K562 (cell line): ENCODE data around the gene APCDD1. TPM values are rescaled to one million over a fixed set of nuclear protein-coding genes. Genes with fewer than 3 reads are reported as not detected.

Experiments used
- ATAC-seq: fragments of 200-7000 bp; cut with Tn5 transposase; 3 replicates; pipeline ENCODE4 v1.9.1; 2020; ENCODE audit warnings: moderate library complexity
- BruUV-seq: library from RNA; stranded (reverse); fragments of 400-500 nt; replicated peaks from 2 replicates; lab custom pipeline; 2021; lab: Mats Ljungman, UMichigan
- CTCF ChIA-PET: fragments of 300-600 bp; formaldehyde crosslinking; extraction: SDS; loops from one replicate; lab custom pipeline; 2021; ENCODE audit warnings: low intra/inter-chr PET ratio; lab: Yijun Ruan, JAX
- POLR2A ChIA-PET: fragments of 300-600, 350-650 bp; sonication (Branson Sonifier 250); formaldehyde crosslinking; extraction: SDS; loops from one replicate; lab custom pipeline; 2021; ENCODE audit warnings: antibody characterized with exemption, inconsistent platforms; lab: Yijun Ruan, JAX
- DNase-seq, 4 experiments: peaks; one replicate each; pipeline versions ENCODE4 v3.0.0 to v3.0.0-alpha.2; 2011 to 2018; ENCODE audit warnings: low spot score in 3 of 4, mixed read lengths in 3 of 4; ENCODE audit errors: extremely low read depth in 1 of 4
- FAIRE-seq: peaks from 2 replicates; lab custom pipeline; 2011; peaks lifted over from hg19 to GRCh38; lab: Jason Lieb, UNC
- H2AFZ ChIP-seq: 2 replicates; pipeline ENCODE4 v1.6.0; 2011; ENCODE audit warnings: low read depth, low read length, control low read depth, inconsistent platforms
- H3K27ac ChIP-seq: fragments of 200-600 bp; 3 replicates; pipeline ENCODE4 v1.8.0; 2011; ENCODE audit warnings: low read depth, mild to moderate bottlenecking, control low read depth, inconsistent platforms, low read length, moderate library complexity, mixed read lengths; ENCODE audit errors: extremely low read depth
- H3K27me3 ChIP-seq, 2 experiments: fragments of 300-600 bp in 1 of 2; 2 replicates in 1 of 2; 3 replicates in 1 of 2; pipeline versions ENCODE4 v1.6.0 to v1.8.0; 2011; ENCODE audit warnings: inconsistent platforms in 2 of 2, low read length in 2 of 2, mild to moderate bottlenecking in 1 of 2, mixed read lengths in 1 of 2, moderate library complexity in 1 of 2; ENCODE audit not compliant: control insufficient read depth in 2 of 2, insufficient read depth in 2 of 2
- H3K36me3 ChIP-seq: fragments of 300-600 bp; 3 replicates; pipeline ENCODE4 v1.8.0; 2011; ENCODE audit warnings: mild to moderate bottlenecking, low read length, inconsistent platforms; ENCODE audit not compliant: control insufficient read depth, insufficient read depth
- H3K4me1 ChIP-seq, 2 experiments: fragments of 200-600 bp in 1 of 2; replicated peaks in 1 of 2; 2 replicates in 1 of 2; 3 replicates in 1 of 2; pipeline versions ENCODE4 v1.5.1 to v1.8.0; 2011; ENCODE audit warnings: inconsistent platforms in 2 of 2, low read length in 2 of 2, mild to moderate bottlenecking in 1 of 2, mixed read lengths in 1 of 2, moderate library complexity in 1 of 2; ENCODE audit not compliant: control insufficient read depth in 2 of 2, insufficient read depth in 2 of 2
- H3K4me2 ChIP-seq: 2 replicates; pipeline ENCODE4 v1.6.1; 2011; ENCODE audit warnings: low read length, control low read depth, inconsistent platforms, mixed read lengths; ENCODE audit not compliant: insufficient read depth
- H3K4me3 ChIP-seq: fragments of 200-600 bp; sonication (generic), shearing (Covaris generic); 2 replicates; pipeline ENCODE4 v1.5.1; 2016; ENCODE audit warnings: control low read depth, inconsistent platforms
- H3K79me2 ChIP-seq: fragments of 200-600 bp; 3 replicates; pipeline ENCODE4 v1.8.0; 2011; ENCODE audit warnings: low read length, inconsistent platforms; ENCODE audit not compliant: control insufficient read depth, insufficient read depth
- H3K9ac ChIP-seq, 2 experiments: 2 replicates each; pipeline versions ENCODE4 v1.6.0 to v1.6.1; 2011; ENCODE audit warnings: low read depth in 2 of 2, low read length in 2 of 2, control low read depth in 1 of 2, inconsistent platforms in 1 of 2, mild to moderate bottlenecking in 1 of 2, mixed read lengths in 1 of 2; ENCODE audit not compliant: insufficient read depth in 1 of 2
- H3K9me1 ChIP-seq: one replicate; pipeline ENCODE4 v1.6.0; 2011; ENCODE audit warnings: inconsistent platforms, mild to moderate bottlenecking, low read length, moderate library complexity; ENCODE audit not compliant: control insufficient read depth, insufficient read depth
- H3K9me3 ChIP-seq: replicated peaks from 2 replicates; pipeline ENCODE4 v1.5.1; 2011; ENCODE audit warnings: low read depth, low read length, inconsistent platforms; ENCODE audit not compliant: control insufficient read depth, insufficient read depth
- H4K20me1 ChIP-seq: replicated peaks from 2 replicates; pipeline ENCODE4 v1.6.1; 2011; ENCODE audit warnings: low read length, inconsistent platforms, mixed read lengths; ENCODE audit not compliant: control insufficient read depth, insufficient read depth
- BRF1 ChIP-seq: IDR thresholded peaks from 3 replicates; pipeline ENCODE4 v1.6.1; 2011; ENCODE audit warnings: borderline replicate concordance, mild to moderate bottlenecking; ENCODE audit not compliant: insufficient read length; ENCODE audit errors: extremely low read depth
- DACH1 ChIP-seq: fragments of 450-650 bp; IDR thresholded peaks from 2 replicates; pipeline ENCODE4 v1.6.1; 2018; ENCODE audit not compliant: partially characterized antibody
- FOXA1 ChIP-seq: fragments of 450-650 bp; IDR thresholded peaks from 2 replicates; pipeline ENCODE4 v1.6.1; 2016; ENCODE audit warnings: mild to moderate bottlenecking, borderline replicate concordance
- GATAD2B ChIP-seq: fragments of 450-650 bp; IDR thresholded peaks from 2 replicates; pipeline ENCODE4 v1.6.1; 2017; ENCODE audit warnings: mild to moderate bottlenecking, borderline replicate concordance
- HDGF ChIP-seq: fragments of 450-650 bp; IDR thresholded peaks from 2 replicates; pipeline ENCODE4 v1.6.1; 2016
- KLF16 ChIP-seq: IDR thresholded peaks from 2 replicates; pipeline ENCODE4 v1.6.1; 2016; ENCODE audit warnings: antibody characterized with exemption
- NFE2 ChIP-seq: IDR thresholded peaks from 2 replicates; pipeline ENCODE4 v1.6.1; 2014; ENCODE audit warnings: antibody characterized with exemption, low read depth
- PHF8 ChIP-seq: fragments of 200-600 bp; sonication (generic); IDR thresholded peaks from 2 replicates; pipeline ENCODE4 v1.6.1; 2012; ENCODE audit warnings: mixed run types, mild to moderate bottlenecking, inconsistent platforms, low read length, moderate library complexity, borderline replicate concordance
- POU5F1 ChIP-seq: fragments of 150-350 bp; IDR thresholded peaks from 2 replicates; pipeline ENCODE4 v1.6.1; 2014; ENCODE audit warnings: borderline replicate concordance, low read length, low read depth, mild to moderate bottlenecking; ENCODE audit not compliant: partially characterized antibody
- SIRT6 ChIP-seq: IDR thresholded peaks from one replicate; pipeline ENCODE4 v1.6.1; 2012; ENCODE audit warnings: low read depth, mild to moderate bottlenecking, control low read depth, inconsistent platforms, low read length, moderate library complexity
- SMARCA4 ChIP-seq: fragments of 450-650 bp; IDR thresholded peaks from 2 replicates; pipeline ENCODE4 v1.6.1; 2016
- TRIM24 ChIP-seq, 2 experiments: fragments of 450-650 bp; IDR thresholded peaks; 2 replicates each; pipeline ENCODE4 v1.6.1; 2016
- UBTF ChIP-seq, 2 experiments: IDR thresholded peaks; 2 replicates each; pipeline ENCODE4 v1.6.1; 2012; ENCODE audit warnings: improper control_type of control experiment in 2 of 2, low read depth in 2 of 2, low read length in 2 of 2, borderline replicate concordance in 1 of 2
- ZBTB17 ChIP-seq: fragments of 450-650 bp; formaldehyde crosslinking; IDR thresholded peaks from 2 replicates; pipeline ENCODE4 v1.4.0; 2020; ENCODE audit warnings: mild to moderate bottlenecking
- ZKSCAN1 ChIP-seq: fragments of 150-350 bp; IDR thresholded peaks from 2 replicates; pipeline ENCODE4 v1.6.1; 2016; ENCODE audit warnings: low read depth, low read length
- ZNF165 ChIP-seq: fragments of 250-450 bp; sonication (Bioruptor Pico); IDR thresholded peaks from 2 replicates; pipeline ENCODE4 v1.4.0; 2020; ENCODE audit warnings: borderline replicate concordance
- ZNF3 ChIP-seq: fragments of 250-450 bp; sonication (Bioruptor Pico); IDR thresholded peaks from 2 replicates; pipeline ENCODE4 v1.5.0; 2021; ENCODE audit warnings: mild to moderate bottlenecking, moderate library complexity
- ZNF551 ChIP-seq: fragments of 250-450 bp; sonication (Bioruptor Pico); IDR thresholded peaks from 2 replicates; pipeline ENCODE4 v1.5.0; 2021; ENCODE audit warnings: mild to moderate bottlenecking, moderate library complexity
- ZNF830 ChIP-seq: fragments of 250-450 bp; sonication (Bioruptor Pico); IDR thresholded peaks from 2 replicates; pipeline ENCODE4 v1.5.0; 2021; ENCODE audit warnings: mild to moderate bottlenecking
- WGBS: fragments of 100-300 bp; shearing (Covaris generic); methylation state at CpG from one replicate; pipeline ENCODE4 v1.1.6; 2016; ENCODE audit warnings: low coverage, mixed read lengths; ENCODE audit not compliant: insufficient coverage; ENCODE audit errors: missing lambda C conversion rate; 5-methylcytosine and 5-hydroxymethylcytosine counted together
- in situ Hi-C: fragments of 300-500 bp; cut with MboI; formaldehyde crosslinking; loops from 4 replicates; pipeline ENCODE4 v1.15.0; 2018; ENCODE audit warnings: inconsistent platforms, mixed read lengths
- intact Hi-C: fragments of 100-400 bp; cut with micrococcal nuclease; formaldehyde crosslinking; loops from 2 replicates; pipeline ENCODE4 v1.14.2; 2022
- polyA plus RNA-seq, 8 experiments: library from polyadenylated mRNA; depleted of rRNA in 4 of 8; stranded (reverse) in 5 of 8; unstranded in 3 of 8; fragments of >200 nt; fragmentation: Nextera tagmentation in 2 of 8; fragmentation: Illumina TruSeq in 1 of 8; extraction: Ambion mirVana in 2 of 8; extraction: Trizol in 1 of 8; gene quantifications; 2 replicates each; pipeline versions ENCODE4 v1.2.1 to v1.2.3, GENCODE V29; 2011 to 2014; ENCODE audit warnings: inconsistent platforms in 1 of 8, missing spikeins in 1 of 8
- total RNA-seq, 7 experiments: library from RNA; depleted of rRNA in 6 of 7; stranded (reverse); fragments of >200 nt in 6 of 7; fragmentation: Illumina TruSeq in 2 of 7; extraction: Trizol in 2 of 7; gene quantifications; 2 replicates each; pipeline versions ENCODE4 v1.2.1 to v1.2.3, GENCODE V29; 2011 to 2021; ENCODE audit warnings: low replicate concordance in 1 of 7
- TF ChIP-seq, protein P1 (sequence below), 2 experiments: fragments of 200-800 bp in 1 of 2; sonication (Bioruptor generic) in 1 of 2; sonication (generic) in 1 of 2; formaldehyde crosslinking in 1 of 2; IDR thresholded peaks in 1 of 2; conservative IDR thresholded peaks in 1 of 2; 2 replicates each; pipeline versions ENCODE4 v1.5.0 to v1.6.1; 2016 to 2020; ENCODE audit warnings: missing compliant biosample characterization in 1 of 2, missing genetic modification characterization in 1 of 2, missing genetic modification reagents in 1 of 2

Gene APCDD1
- total and polyA plus RNA-seq, 9 of the 15 experiments (the other 6 are each of a cell fraction or from before 2014, with no cell fraction given), result 0.07 TPM; not detected in 8

DNA sequence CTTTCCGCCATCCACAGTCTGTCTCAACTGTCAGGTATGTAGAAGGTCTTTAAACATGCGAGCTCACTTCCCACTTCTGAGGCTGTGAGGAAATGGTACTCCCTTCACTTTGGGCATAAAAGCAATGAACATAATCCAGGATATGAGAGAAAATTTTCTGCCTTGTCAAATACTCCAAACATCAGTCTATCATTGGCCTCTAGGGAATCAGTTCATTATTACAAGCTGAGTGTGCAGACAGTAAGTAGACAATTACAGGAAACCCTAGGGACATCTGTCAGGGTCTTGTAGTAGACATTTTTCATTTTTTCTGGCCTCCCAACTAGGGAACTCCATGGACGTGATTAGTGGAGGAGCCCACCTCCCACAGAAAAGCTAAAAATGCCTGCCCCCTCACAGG, 13.6 kb upstream of the APCDD1 start (continued):
- TF ChIP-seq BRF1 (no peak), TRIM24 (IDR thresholded peaks at IDR 0.05) (no peak), ZKSCAN1 (no peak), HDGF (no peak), DACH1 (no peak), NFE2 (no peak)

- peaks cover 21 to 34% of the 10 kb centered on the region in 2 experiments for H3K27me3 ChIP-seq
- in situ Hi-C loops (no loop called here), intact Hi-C loops (no loop called here)
- ChIA-PET POLR2A (interaction anchor here (0.5 to 1.5 kb wide), 4 partner anchors 19 to 210 kb away, joined by 3 read pairs; no protein-coding TSS in a partner anchor), CTCF (no interaction called here)
- no peak overlapping the region for H3K4me2 ChIP-seq
- WGBS, result 0% methylated on average over 4 of the region's 4 CpGs
- peaks cover 3% of the 10 kb centered on the region; the same call in 1 of the 2 replicates for H4K20me1 ChIP-seq
- no peak for DNase-seq
- H3K4me1 ChIP-seq, result no peaks in the 10 kb centered on the region
- no peak overlapping the region for H3K9ac ChIP-seq
- H3K9me1 ChIP-seq, result no peaks in the 10 kb centered on the region
- no peak for FAIRE-seq
- H3K36me3 ChIP-seq, result no peaks in the 10 kb centered on the region
- ATAC-seq, result no peak
- no TSS peak for BruUV-seq
- no peak overlapping the region for H3K27ac ChIP-seq
- no peaks in the 10 kb centered on the region for H3K79me2 ChIP-seq
- H3K9me3 ChIP-seq, result no peaks in the 10 kb centered on the region
- no peak overlapping the region for H3K4me3 ChIP-seq
- H2AFZ ChIP-seq, result no peak overlapping the region
- no peak for TF ChIP-seq ZNF165 (CRISPR knock-in tag)
- TF ChIP-seq, protein P1, sequence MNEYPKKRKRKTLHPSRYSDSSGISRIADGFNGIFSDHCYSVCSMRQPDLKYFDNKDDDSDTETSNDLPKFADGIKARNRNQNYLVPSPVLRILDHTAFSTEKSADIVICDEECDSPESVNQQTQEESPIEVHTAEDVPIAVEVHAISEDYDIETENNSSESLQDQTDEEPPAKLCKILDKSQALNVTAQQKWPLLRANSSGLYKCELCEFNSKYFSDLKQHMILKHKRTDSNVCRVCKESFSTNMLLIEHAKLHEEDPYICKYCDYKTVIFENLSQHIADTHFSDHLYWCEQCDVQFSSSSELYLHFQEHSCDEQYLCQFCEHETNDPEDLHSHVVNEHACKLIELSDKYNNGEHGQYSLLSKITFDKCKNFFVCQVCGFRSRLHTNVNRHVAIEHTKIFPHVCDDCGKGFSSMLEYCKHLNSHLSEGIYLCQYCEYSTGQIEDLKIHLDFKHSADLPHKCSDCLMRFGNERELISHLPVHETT (CRISPR knock-in tag; conservative IDR thresholded peaks at IDR 0.05 in 1 of 2, IDR thresholded peaks at IDR 0.05 in 1 of 2), result no peak
- TF ChIP-seq FOXA1, result no peak
- TF ChIP-seq POU5F1, result no peak
- TF ChIP-seq ZBTB17 (CRISPR knock-in tag), result no peak
- no peak for TF ChIP-seq KLF16
- no peak for TF ChIP-seq UBTF (IDR thresholded peaks at IDR 0.05; ENCODE audit: borderline replicate concordance in 1 of 2, low read depth in 2 of 2, low read length in 2 of 2)
- TF ChIP-seq SIRT6, result no peak
- TF ChIP-seq ZNF551 (CRISPR knock-in tag), result no peak
- TF ChIP-seq SMARCA4, result no peak
- TF ChIP-seq ZNF830, result no peak
- no peak for TF ChIP-seq GATAD2B
- no peak for TF ChIP-seq ZNF3 (CRISPR knock-in tag)
- TF ChIP-seq PHF8, result no peak
These were observed 13.0 kb upstream of the APCDD1 start for GRCh38 chr18:10441472-10441871.
